NCI-H345 treated with DMSO at 0.1 percent for 48 hours (cell line): ENCODE data around the gene S100A7A.
"Not testable (repeated sequence)": the region's sequence is repeated elsewhere in the genome, so short reads cannot be mapped to it uniquely, and the experiment has no call there.

Experiments used
- DNase-seq: peaks from one replicate; lab custom pipeline; 2025; ENCODE audit not compliant: unreplicated experiment; lab: John Stamatoyannopoulos, UW

The S100A7A gene

DNA sequence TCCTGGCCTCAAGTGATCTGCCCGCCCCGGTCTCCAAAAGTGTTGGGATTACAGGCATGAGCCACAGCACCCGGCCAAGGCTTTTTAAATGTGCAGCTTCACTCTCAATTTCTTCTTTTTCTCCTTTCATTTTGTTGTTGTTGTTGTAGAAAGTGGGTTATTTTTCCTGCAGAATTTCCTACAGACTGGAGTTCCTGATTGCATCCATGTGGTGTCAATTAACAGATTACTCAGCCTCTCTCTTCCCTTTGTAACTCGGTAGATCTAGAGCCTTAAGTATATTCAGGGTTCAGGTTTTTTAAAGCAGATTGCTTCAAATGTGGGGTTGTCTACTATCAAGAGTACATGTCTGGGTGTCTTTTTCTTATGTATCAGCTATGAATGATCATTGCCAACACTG, 32.5 kb downstream of the S100A7A start:
- not testable (repeated sequence) for DNase-seq

- no peak for DNase-seq
Observed at GRCh38 chr1:153456396-153456795, 40.1 kb downstream of the S100A7A start.

DNA sequence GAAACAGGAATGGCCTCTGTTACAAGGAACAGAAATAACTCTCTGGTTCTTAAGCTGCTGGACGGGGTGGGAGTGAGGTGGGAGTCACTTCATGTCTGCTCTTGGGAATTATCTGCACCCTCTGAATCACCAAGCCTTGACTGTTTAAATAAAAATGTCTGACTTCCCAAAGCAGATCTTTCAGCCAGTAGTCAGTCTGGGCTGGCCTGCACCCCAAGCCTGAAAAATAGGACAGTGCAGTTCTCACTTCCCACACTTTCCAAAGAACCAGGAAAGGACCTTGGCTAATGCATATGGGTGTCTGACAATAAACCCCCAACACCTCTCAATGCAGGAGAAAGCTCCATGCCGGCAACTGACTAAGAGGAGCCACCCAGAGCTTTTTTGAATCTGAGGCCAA, 43.3 kb downstream of the S100A7A start:
- DNase-seq, result no peak

DNA sequence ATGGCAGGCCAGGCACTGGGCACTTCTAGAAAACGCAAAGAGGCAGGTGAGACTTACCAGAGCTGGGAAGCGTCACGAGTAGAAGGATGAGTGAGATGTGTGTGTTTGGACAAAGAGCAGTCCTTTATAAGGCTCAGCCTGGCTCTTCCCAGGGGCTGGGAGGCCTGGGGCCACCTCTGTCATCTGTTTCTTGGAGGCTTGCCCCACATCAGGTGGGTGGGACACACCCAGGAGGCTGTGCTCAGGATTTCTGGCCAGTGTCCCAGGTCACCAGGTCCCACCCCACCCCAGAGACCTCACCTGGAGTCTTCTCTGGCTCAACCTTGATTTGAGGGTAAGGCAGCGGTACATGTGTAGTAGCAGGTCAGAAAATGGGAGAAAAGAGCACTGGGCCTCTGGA, 44.2 kb downstream of the S100A7A start, which contains the start of gene S100A7:
S100A7 (minus strand) TSS at position 101 of the 400 bp plus-strand sequence. CDS start 1,638 bp downstream, outside the sequence.
- no peak for DNase-seq

DNA sequence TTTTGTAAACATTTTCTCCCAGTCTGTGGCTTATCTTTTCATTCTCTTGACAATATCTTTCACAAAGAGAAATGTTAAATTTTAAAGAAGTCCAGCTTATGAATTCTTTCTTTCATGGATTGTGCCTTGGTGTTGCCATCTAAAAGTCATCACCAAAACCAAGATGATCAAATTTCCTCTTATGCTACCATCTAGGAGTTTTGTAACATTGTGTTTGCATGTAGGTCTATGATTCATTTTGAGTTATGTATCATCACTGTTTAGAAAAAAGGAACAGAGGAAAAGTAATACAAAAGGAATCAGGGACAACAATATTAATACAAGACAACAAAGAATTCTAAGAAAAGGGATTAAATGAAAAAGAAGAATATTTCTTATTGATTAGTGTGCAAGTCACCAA, 46.4 kb downstream of the S100A7A start:
- DNase-seq, result not testable (repeated sequence)

GRCh38 chr1:153465811-153466636, 49.7 kb downstream of the S100A7A start:
- no peak for DNase-seq

- no peak for DNase-seq
Observed at GRCh38 chr1:153466908-153467307, 50.6 kb downstream of the S100A7A start.

DNA sequence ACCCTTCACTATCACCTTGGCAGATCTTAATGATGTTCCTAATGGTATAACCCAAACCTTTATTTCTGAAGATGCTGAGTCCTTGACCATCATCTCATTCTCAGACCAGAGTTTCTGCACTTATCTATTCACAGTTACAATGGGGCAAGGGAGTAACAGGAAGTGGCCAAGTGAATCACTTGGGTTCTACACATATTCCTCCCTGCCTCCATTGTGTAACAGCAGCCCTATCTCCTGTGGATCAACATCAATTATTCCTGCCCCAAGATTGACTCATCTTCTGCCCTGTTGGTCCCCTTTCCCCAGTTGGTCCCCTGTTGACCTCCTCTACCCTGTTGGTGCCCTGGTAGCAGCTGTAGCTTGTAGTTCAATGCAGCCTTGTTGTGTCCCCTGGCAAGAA, 54.4 kb downstream of the S100A7A start:
- no peak for DNase-seq
